Coronary artery (tissue), 2 donors: ENCODE measurements around the gene GLDN.

Experiments used
- DNase-seq: peaks from one replicate; pipeline ENCODE4 v3.0.0-alpha.2; 2017; ENCODE audit warnings: low spot score
- H3K27ac ChIP-seq, 2 donors: fragments of 200-600 bp; sonication (generic); one replicate each; pipeline ENCODE4 v1.5.1; 2016 to 2019
- H3K4me3 ChIP-seq: fragments of 200-600 bp; sonication (generic); 2 replicates; pipeline ENCODE4 v1.5.1; 2016; ENCODE audit warnings: mild to moderate bottlenecking, moderate library complexity
- TF ChIP-seq, protein P1 (sequence below): fragments of 200-600 bp; sonication (generic); IDR thresholded peaks from one replicate; pipeline ENCODE4 v1.5.1; 2019; ENCODE audit warnings: antibody characterized with exemption

Gene GLDN

DNA sequence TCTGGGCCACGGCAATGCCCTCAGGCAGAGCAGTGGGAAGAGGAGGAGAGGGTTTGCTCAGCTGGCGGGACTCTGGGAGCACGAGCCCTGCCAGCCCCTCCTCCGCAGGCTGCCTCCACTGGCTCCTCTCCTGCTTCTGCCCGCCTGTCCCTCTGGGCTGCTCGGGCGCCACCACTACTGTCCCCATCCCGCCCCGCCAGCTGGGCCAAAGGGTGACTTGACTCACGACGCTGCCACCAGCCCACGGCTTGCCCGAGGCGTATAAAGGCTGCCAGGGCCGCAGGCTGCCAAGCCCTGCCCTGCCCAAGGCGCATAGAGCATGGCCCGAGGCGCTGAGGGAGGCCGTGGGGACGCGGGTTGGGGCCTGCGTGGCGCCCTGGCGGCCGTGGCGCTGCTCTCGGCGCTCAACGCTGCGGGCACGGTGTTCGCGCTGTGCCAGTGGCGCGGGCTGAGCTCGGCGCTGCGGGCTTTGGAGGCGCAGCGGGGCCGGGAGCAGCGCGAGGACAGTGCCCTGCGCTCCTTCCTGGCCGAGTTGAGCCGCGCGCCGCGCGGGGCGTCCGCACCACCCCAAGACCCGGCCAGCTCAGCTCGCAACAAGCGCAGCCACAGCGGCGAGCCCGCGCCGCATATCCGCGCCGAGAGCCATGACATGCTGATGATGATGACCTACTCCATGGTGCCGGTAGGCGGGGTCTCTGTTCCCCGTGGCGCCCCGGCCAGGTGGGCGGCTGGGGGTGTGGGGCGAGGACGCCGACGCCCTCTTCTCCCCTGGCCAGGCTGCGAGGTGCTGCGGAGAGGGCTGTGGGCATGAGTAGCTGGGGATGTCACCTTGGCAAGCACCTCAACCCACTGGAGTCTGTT, at the start of gene GLDN:
Gene GLDN, plus strand, starts transcription at position 290 of the 861 bp plus-strand sequence. Its CDS starts 30 bp downstream, at position 320.
- Histone ChIP-seq H3K4me3 (peak within 1 kb of the TSS; percentile 72), H3K27ac (peak within 1 kb of the TSS; percentile 60 to 92)
- TF ChIP-seq, protein P1, sequence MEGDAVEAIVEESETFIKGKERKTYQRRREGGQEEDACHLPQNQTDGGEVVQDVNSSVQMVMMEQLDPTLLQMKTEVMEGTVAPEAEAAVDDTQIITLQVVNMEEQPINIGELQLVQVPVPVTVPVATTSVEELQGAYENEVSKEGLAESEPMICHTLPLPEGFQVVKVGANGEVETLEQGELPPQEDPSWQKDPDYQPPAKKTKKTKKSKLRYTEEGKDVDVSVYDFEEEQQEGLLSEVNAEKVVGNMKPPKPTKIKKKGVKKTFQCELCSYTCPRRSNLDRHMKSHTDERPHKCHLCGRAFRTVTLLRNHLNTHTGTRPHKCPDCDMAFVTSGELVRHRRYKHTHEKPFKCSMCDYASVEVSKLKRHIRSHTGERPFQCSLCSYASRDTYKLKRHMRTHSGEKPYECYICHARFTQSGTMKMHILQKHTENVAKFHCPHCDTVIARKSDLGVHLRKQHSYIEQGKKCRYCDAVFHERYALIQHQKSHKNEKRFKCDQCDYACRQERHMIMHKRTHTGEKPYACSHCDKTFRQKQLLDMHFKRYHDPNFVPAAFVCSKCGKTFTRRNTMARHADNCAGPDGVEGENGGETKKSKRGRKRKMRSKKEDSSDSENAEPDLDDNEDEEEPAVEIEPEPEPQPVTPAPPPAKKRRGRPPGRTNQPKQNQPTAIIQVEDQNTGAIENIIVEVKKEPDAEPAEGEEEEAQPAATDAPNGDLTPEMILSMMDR, result no peak
- DNase-seq, result peak; percentile 90

DNA sequence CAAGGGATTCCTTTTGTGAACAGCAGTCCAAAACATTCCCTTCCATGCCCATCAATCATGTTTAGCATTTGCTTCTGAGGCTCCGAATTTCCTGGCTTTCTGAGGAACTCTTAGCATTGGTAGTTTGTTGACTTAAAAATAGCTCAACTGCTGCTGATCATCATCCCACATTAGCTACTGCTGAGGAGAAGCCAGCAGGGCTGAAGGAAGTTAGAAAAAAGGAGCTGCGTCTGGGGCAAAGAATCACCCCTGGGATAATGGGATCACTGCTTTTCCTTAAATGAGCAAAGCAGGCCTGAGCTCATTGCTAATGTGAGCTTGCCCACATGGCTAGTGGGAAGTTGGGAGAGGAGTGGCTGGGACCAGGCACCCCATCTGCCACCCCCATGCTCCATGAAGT, 42.8 kb upstream of the GLDN start:
- Histone ChIP-seq H3K27ac (peak overlapping the region; percentile 15 to 22), H3K4me3 (no peak overlapping the region)
- TF ChIP-seq, protein P1, result no peak
- no peak for DNase-seq

DNA sequence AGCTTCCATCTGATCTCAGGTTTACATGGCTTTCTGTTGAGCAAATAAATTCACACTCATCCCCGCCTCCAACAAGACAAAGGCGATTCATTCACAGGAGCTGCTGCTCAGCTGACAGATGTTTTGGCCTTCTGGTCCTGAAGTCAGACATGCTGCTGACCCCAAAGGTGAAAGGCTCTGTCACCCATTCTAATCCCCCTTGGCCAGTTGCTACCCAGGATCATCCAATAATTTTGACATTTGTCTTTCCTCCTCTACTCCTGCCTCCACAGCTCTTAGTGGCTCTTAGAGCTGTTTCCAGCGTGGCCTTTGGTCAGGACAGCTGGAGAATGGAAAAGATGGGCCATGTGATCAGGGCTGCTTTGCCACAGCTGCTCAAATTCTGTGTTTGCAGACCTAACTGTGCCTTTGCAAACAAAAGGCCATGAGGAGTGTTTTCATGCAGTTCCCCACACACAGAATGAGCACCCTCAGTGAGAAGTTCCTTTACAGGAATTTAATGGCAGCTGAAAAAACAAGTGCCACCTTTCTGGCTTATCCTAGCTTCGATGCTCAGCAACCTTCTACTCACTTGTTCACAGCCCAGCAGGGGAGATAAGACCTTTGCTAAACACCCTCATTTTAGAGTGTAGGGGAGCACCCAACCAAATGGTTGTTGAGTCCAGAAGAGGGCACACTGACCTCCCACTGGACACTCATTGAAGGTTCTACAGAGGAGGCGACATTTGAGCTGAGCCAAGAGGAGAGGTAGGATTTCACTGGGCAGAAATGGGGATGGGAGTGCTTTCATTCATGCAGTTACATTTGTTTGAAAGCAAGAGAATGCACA, 42.1 kb upstream of the GLDN start:
- TF ChIP-seq, protein P1, result no peak
- Histone ChIP-seq H3K27ac (no peak overlapping the region), H3K4me3 (no peak overlapping the region)
- peak; percentile 38 for DNase-seq

DNA sequence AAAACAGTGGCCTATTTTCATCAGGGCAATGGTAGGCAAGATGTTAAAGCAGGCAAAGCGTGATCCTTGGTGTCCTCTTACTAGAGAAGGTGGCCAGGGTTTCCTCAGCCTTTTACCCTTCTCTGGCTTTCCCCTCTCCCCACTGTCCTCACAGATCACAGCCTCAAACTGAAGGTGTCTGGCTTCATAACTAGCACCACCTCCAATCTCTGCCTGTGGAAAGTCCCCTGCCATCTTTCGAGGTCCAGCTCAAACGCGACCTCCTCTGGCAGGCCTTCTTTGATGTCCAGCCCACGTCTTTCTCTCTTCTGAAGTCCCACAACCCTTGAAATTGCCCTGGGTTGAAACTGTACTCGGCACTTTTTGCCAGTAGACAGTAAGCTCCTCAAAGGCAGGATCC, 39.0 kb upstream of the GLDN start:
- H3K27ac ChIP-seq, result no peak overlapping the region
- H3K4me3 ChIP-seq, result no peak overlapping the region
- DNase-seq, result peak; percentile 26
- TF ChIP-seq, protein P1, result no peak

DNA sequence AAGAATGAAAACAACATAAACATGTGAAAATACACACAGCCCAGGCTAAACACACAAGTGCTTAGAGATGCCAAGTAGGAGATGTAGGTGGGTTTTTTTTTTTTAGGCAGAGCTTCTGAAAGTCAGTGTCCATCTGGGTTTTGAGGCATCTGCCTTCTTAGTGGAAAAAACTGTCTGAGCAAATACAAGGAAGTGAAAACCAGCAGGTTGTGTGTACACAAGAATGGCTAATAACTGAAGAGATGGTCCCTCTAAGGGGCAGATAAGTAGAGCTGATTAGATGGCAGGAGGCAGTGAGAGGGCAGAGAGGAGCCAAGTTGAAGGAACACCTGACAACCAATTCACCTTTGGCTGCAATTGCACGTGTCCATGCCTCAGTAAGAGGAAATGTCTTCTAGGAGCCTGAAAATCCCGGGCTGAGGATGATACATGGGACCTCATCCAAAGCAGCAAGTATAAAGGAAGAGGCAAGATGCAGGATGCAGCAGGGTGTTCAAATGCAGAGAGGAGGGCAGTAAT, 37.9 kb upstream of the GLDN start:
- no peak overlapping the region for H3K4me3 ChIP-seq
- peak; percentile 14 for DNase-seq
- TF ChIP-seq, protein P1, result no peak
- H3K27ac ChIP-seq, result no peak overlapping the region

DNA sequence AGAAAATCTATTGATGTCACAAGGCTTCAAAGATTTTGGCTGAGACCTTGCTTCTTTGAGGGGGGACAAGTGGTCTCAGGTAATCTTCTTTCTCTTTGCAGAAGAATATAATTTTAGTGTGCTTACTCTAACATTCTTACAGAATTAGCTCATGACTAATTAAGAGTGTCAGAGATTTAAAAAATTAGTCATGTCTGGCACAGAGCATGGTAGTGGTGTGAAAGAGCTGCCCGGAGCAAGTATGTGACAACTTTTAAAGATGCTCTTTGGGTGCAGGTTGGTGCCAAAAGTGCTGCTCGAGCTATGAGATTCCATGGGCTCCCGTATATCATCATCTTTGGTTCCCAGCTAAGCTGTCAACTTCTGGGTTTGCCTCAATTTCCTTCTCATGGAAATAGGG, 34.1 kb upstream of the GLDN start:
- no peak overlapping the region for H3K27ac ChIP-seq

More for the DNA sequence above, 34.1 kb upstream of the GLDN start:
- no peak for DNase-seq
- TF ChIP-seq, protein P1, result no peak
- H3K4me3 ChIP-seq, result no peak overlapping the region
